Testis (tissue), 2 donors: ENCODE data around the gene GMEB2.

Source experiments
- CTCF ChIP-seq, 3 experiments: fragments of 450-650 bp in 2 of 3; fragments of 200-600 bp in 1 of 3; sonication (generic) in 1 of 3; IDR thresholded peaks; one replicate each; pipeline ENCODE4 v1.5.1; 2016 to 2019; ENCODE audit warnings: antibody characterized with exemption in 3 of 3, mild to moderate bottlenecking in 2 of 3, moderate library complexity in 1 of 3
- POLR2A ChIP-seq: fragments of 450-650 bp; IDR thresholded peaks from one replicate; pipeline ENCODE4 v1.6.1; 2017; ENCODE audit warnings: antibody characterized with exemption, mild to moderate bottlenecking, moderate library complexity

GRCh38 chr20:63549019-63549418, 77.9 kb downstream of the GMEB2 start:
- no peak for TF ChIP-seq CTCF (IDR thresholded peaks at IDR 0.05)
- TF ChIP-seq POLR2A, result no peak
